ENCODE measurements around the gene GPR141.
"Not testable (repeated sequence)": the region's sequence is repeated elsewhere in the genome, so short reads cannot be mapped to it uniquely, and the experiment has no call there.

GPR141 gene

DNA sequence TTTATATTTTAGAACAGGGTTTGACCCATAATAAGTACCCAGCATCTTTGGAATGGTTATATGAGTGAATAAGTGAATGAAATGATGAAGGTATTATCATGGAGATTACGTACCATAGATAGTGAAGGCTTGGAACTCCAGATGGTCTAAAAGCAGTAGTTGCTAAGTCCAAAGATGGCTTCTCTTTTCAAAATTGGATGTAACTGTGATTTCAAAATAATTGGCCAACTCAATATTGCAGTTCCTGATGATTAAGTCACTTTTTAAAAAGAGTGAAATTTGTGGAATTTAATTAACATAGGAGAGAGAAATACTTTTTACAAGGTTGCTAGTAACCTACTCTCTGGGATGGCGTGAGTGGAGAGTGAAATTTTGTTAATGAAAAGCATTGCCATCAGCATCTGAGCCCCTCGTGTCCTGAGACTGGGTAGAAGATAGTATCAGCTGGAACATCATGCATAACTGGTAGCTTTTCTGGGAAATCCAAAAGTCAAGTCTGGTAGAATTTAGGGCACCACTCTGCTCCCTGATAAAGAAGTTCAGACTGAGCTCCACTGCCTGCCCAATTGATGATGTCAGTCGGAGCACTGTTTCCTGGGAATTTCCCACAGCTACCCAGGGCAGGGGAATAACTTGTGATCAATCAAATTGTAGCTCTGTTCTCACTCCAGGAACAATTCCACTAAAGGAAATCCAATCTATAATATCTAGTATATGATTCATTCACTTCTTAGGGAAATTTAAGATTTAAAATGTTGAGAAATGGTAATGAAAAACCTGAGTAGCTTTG is 3.2 kb downstream of the GPR141 start:
- no peak for DNase-seq

- DNase-seq = no peak
Observed at GRCh38 chr7:37690206-37690605, 6.6 kb downstream of the GPR141 start.

- no peak for DNase-seq
Observed at GRCh38 chr7:37694208-37695094, 10.9 kb downstream of the GPR141 start.

GRCh38 chr7:37698276-37698675 is 14.7 kb downstream of the GPR141 start:
- no peak for DNase-seq

- no peak for DNase-seq
Observed at GRCh38 chr7:37698782-37699181, 15.2 kb downstream of the GPR141 start.

DNA sequence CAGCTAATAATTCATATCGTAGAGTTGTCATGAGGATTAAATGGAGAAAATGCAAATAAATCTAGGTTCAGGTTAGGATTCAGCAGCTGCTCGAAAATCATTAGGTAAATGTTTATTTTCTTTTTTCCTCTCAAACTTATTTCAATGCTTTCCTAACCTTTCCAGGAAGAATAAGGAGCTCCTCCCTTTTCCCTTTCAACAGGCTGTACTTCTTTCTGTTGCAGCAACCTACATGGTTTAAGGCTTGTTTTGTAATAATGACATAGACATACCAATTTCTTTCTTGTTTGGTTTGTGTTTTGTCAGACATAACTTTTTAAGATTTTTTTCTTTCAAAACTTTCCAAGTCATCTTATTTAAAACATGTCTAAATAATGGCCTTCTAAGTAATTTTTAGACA is 18.2 kb downstream of the GPR141 start:
- DNase-seq = no peak

- no peak for DNase-seq
Observed at GRCh38 chr7:37703361-37703760, 19.8 kb downstream of the GPR141 start.

- DNase-seq = not testable (repeated sequence)
Observed at GRCh38 chr7:37704328-37704833, 20.8 kb downstream of the GPR141 start.

DNA sequence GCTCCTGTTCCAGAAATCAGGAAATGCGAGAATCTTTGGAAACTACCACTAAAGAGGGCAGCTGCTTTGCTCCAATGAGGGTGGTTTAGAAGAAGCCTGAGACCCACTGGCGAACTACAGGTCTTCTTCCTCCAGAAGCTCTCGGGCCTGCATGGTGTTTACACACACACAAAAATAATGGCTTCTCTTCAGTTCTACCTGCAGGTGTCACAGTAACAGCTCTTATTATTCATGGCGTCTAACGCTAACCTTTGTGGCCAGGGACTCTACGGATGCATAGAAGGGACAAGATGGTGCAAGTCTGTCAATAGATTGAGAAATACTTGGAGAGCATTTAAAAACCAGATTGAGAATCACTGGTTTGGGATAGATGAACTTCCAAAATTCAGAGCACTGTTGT is 22.4 kb downstream of the GPR141 start:
- no peak for DNase-seq

GRCh38 chr7:37706804-37707203 is 23.2 kb downstream of the GPR141 start:
- DNase-seq = no peak

DNA sequence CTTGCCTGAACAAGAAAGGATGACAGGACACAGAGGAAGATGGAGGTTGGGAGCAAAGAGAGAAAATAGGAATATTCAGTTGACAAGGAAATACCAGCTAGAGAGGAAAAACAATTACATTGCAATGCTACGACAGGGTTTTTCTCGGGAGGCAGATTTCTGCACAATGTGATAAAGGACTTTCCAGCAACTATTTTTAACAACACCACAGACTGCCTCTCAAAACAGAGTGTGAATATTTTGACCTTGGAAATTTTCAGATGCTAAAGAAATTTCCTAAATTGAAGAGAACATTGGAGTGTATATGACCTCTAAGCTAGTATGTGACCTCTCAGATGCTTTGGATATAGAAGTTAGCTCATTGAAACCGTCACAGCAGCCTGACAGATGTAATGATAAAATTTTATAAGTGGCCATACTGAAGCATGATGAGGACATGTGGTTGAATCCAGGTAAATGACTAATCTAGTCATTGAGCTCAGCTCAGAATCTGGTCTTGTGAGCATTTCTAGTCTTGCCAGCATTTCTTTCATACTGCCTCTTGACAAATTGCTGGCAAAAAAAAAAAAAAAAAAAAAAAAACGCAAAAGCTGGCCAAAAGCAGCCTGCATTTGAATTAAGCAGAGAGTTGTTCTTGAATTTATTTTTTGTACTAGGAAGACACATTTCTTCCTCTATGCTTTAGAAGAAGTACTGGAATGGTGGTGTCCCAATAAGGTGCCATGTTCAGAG is 24.4 kb downstream of the GPR141 start:
- no peak for DNase-seq

DNA sequence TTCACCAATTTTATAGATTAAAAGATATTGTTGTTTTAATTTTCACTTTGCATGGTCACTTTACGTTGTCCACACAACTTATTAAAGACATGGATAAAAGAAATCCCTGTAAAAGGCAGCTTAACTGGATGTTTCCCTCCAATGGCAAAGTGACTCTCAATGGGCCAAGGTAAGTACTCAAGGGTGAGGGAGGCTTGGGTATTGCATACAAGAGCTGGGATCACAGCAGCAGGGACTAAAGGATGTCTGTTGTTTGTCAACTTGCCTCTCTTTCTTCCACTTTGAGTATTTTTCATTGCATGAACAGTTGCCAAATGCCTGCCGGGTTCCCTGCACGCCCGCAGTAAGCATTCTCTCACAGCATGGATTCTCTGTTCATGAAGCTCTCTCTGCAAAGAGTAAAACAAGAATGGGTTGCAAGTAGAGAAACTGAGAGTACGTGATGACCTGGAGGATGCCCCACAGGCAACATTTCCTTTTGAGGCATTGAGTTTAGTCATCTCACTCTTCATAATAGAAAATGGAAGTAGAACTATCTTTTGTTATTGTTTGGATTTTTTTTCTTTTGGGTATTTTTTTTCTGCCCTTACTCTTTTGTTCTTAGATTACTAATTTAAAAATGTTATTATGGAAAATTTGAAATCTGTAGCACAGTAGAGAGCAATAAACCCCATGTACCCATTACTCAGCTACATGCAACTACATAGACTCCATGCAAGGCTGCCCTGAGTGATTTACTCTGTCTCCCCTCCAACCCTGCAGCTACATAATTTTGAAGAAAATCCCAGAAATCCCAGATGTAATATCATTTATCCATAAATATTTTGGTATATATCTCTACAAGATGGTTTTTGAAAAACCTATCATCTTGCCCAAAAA is 26.3 kb downstream of the GPR141 start:
- no peak for DNase-seq

DNA sequence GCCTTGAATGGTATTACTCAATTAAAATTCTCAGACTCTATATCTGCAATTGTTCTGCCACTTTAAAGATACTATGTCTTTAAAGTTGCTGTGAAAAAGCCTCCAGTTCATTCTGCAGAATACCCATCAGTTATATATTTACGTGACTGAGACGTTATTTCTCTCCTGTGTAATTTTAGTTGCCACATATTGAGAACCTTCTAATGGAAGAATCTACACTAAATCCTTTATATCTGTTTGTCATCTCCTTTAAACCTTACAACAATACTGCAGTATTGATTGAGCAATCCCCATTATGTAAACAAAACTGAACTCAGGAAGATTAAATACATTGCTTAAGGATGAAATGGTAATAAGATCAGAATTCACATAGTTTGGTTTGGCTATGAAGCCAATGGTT is 30.0 kb downstream of the GPR141 start:
- no peak for DNase-seq

GRCh38 chr7:37714606-37715005 is 31.0 kb downstream of the GPR141 start:
- DNase-seq = no peak

GRCh38 chr7:37718585-37718984 is 35.0 kb downstream of the GPR141 start:
- no peak for DNase-seq

DNA sequence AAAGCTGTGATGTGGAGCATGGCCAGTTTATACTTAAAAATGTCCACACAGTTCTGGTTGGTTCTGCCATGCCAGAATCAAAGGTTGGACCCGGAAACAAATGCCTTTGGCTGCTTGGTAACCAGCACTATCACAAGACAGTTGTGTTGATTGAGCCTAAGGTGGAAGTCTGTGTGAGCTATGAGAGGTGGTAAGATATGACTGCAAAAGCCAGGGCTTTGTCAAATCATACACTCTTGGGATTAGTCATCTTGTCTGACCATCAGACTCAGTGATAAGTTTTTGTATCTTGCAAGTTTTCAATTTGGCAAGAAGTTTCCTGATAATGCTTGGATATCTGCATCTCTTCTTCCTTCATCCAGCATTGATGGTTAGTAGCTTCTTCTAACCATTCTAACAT is 35.5 kb downstream of the GPR141 start:
- no peak for DNase-seq

DNA sequence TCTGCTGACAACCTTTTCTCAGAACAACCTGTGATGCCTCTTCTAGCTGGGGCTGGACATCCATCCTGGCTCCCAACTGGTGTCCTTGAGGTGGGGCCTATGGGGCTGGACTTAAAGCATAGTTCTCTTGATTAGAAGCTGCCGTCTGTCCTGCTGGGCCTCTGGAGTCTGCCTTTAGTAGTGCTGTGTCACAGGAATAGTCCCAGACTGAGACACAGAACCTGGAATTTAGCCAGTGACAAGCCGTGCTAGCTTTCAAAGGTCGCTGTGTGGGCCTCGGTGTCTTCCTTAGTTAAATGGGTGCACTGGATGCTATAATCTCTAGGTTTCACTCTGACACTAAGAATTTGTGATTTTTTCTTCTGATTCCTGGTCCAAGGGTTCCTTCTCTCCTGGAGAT is 41.2 kb downstream of the GPR141 start:
- DNase-seq = no peak

GRCh38 chr7:37726016-37726415 is 42.5 kb downstream of the GPR141 start:
- DNase-seq = no peak

- DNase-seq = no peak
Observed at GRCh38 chr7:37728747-37729146, 45.2 kb downstream of the GPR141 start.

- no peak for DNase-seq
Observed at GRCh38 chr7:37729181-37729580, 45.6 kb downstream of the GPR141 start.

- no peak for DNase-seq
Observed at GRCh38 chr7:37730501-37730900, 46.9 kb downstream of the GPR141 start.

DNA sequence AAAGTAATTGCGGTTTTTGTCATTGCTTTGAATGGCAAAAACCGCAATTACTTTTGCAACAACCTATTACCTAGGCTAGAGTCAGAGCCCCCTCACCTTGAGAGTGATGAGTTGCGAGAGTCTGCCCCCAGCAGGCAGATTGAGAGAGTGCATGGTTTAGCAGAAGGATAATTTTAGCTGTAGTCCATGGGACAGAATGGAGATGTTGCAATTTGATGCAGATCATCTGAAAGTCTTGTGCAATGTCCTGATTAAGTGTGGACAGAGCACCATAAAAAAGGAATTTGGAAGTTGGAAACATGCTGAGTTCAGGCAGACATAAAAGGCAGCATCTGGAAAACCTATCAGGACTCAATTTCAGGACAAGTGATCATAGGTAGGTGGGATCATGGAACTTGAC is 48.7 kb downstream of the GPR141 start:
- DNase-seq = no peak
